GM19395 (cell line): Measurements from ENCODE around the gene ADARB2.
"Not testable (repeated sequence)": the region's sequence is repeated elsewhere in the genome, so short reads cannot be mapped to it uniquely, and the experiment has no call there.

Source experiments
- ATAC-seq: cut with Tn5 transposase; IDR thresholded peaks from one replicate; pipeline ENCODE4 v1.9.1; 2021; ENCODE audit warnings: mild to moderate bottlenecking, moderate library complexity; ENCODE audit not compliant: unreplicated experiment

ADARB2 gene

GRCh38 chr10:1737222-1738061, at the start of gene ADARB2:
ADARB2 (minus strand) TSS chr10:1737525.
- peak; percentile 83 for ATAC-seq

DNA sequence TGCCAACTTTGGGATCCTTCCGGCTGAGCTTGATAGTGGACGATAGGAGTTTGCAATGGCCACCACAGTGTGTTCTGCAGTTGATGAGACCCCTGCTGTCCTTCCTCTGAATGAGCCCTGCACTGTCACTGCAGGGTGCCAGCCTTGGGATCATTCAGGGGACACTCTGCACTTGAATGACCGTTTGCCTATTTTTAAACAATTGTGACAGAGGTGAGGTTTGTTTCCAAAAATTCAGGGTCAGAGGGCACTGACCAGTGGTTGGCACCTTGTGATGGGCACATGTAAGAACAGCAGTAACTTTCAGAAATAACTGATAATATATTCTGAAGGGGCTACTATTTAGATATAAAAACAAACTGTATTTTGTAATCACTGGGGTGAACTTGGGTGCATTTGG, 48.5 kb upstream of the ADARB2 start:
- ATAC-seq = no peak

DNA sequence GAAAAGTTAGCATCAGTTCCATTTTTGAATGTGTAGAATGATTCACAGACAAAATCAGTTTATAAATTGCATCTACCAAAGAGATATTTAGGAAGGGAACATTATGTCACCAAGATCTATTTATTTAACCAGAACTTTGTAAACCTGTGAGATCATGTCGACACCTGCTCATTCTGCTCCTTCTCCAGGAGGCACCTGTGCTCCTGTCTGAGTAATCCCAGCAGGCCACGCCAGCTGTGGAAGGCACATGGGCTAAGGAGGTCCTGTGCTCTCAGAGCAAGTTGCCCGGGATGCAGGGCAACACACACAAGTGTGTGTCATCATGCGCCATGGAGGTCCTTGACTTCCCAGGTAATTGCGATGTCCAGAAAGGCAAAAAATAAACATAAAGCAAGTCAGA, 45.5 kb upstream of the ADARB2 start:
- no peak for ATAC-seq

DNA sequence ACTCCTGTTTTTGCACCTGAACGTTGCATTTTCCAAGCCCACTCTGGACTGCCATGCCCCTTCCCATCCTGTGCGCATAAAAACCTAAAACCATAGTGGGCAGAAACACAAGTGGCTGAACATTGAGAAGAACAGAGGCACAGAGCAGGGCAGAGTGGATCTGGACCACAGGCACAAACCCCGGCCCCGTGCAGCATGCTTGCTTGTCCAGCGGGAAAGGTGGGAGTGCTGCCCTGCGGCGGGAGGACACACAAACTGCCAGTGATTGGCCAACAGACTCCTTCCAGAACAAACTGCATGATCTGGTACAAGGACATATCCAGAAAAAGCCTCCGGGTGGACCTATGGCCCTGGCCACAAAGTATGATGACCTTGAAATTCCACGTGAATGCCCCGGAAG, 42.5 kb upstream of the ADARB2 start:
- ATAC-seq = no peak

- no peak for ATAC-seq
Measured at GRCh38 chr10:1778375-1778969, 41.1 kb upstream of the ADARB2 start.

- ATAC-seq = no peak
Measured at GRCh38 chr10:1776127-1776662, 38.9 kb upstream of the ADARB2 start.

DNA sequence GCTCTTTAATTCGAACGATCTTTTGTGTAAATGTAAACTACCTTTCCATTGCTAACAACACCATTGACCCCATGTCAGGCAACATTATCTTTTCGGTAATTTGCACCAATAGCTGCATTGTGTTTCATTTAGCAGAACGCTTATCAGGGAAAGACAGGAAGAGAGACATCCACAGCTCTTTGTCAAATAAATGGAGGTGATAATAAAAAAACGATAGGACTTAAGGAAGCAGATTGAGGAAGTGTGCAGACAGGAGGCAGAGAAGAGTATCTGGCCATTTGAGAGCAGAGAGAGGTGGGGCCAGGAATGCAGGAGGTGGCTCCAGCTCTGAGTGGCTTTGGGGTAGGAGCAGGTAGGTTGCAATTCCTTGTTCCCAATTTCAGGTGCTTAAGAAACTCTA, 37.5 kb upstream of the ADARB2 start:
- ATAC-seq = no peak

DNA sequence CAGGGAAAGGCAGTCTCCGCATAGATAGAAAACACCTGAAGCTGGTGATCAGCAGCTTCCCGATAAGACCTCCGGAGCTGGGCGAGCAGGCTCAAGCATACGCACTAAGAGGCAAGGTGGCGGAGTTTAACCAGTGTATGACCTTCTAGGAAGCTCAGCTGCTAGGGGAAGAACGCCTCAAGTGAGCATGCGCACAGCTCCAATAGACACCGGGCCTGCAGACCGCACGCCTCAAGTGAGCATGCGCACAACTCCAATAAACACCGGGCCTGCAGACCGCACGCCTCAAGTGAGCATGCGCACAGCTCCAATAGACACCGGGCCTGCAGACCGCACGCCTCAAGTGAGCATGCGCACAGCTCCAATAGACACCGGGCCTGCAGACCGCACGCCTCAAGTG, 35.9 kb upstream of the ADARB2 start:
- not testable (repeated sequence) for ATAC-seq

- ATAC-seq = no peak
Measured at GRCh38 chr10:1766049-1766448, 28.7 kb upstream of the ADARB2 start.

DNA sequence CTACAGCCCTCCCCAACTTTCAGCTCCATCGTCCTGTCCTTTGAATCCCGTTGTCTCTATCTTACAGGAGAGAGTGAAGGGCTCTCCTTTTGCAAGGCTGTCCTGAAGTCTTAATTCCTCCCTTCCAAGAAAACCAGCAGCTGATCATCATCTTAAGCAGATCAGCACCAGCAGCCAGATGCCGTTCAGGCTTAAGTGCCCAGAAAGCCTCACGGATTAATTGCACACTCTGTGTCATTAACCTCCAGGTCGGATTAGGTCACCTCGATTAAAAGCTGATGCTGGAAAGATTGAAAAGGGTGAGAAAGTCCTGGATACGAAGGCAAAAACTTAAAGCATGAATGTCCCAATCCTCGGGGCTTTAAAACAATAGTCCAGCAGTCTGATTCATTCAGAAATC, 24.8 kb upstream of the ADARB2 start:
- no peak for ATAC-seq

DNA sequence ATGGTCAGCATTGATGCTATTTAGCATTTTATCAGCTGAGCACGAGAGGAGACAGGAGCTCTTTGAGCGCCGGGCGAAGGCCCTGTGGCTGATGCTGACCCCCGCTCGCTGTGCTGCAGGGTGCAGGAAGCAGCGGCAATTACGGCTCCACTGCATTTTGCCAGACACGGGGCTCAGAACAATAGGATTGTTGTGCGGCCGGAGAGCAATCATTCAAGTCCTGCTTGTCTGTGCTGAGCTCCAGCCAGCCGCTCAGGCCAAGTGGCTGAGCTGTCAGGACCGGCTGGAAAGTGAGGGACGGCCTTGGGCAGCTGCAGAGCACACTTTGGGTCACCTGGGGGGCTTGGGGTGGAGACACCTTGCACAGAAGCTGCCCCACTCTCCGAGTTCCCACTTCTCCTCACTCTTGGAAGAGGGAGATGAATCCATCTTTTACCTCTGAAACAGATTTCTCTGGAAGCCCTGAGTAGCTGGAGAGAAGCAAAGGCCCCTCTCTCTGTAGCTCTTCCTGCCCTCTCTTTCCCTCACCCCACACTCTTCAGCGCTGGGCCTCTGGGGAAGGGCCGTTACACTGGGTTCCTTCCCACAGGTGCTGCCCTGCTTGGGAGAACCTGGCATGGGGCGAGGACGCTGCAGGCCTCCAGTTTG, 17.3 kb upstream of the ADARB2 start:
- ATAC-seq = no peak

- ATAC-seq = no peak
Measured at GRCh38 chr10:1752153-1752552, 14.8 kb upstream of the ADARB2 start.

GRCh38 chr10:1747590-1748157, 10.3 kb upstream of the ADARB2 start:
- ATAC-seq = no peak

DNA sequence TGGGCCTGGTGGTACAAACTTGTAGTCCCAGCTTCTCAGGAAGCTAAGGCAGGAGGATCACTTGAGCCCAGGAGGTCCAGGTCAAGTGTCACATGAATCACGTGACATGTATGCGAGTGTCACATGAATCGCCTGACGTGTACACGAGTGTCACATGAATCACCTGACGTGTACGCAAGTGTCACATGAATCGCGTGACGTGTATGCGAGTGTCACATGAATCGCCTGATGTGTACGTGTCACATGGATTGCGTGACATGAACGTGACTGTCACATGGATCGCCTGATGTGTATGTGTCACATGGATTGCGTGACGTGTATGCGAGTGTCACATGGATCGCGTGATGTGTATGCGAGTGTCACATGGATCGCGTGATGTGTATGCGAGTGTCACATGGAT, 9.5 kb upstream of the ADARB2 start:
- ATAC-seq = no peak

DNA sequence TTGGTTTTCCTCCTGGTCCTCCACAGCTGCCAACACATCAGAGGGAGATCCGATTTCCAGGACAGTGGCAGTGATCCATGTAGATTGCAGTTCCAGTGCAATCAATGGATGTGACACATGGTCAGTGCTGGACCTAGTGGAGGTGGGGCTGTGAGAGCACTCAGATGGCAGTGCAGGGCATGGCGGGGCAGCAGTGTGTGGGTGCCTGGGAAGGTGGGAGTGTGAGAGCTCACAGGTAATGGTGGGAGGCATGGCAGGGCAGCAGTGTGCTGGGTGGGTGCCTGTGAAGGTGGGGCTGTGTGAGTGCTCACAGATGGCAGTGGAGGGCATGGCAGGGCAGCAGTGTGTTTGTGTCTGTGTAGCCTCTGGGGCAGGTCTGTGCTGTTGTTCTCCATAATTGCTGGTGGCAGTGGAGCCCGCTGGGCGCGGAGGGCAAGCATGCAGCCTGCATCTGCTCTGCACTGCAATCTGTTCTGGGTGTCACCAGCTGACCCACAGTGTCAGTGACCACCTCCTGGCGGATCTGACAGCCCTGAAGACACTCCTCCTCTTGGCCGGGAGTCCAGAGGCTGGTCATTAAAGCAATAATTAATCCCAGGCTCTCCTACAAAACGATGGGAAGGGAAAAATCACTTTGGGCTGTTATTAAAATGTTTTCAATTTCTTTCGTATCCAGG, 8.6 kb upstream of the ADARB2 start:
- ATAC-seq = no peak

DNA sequence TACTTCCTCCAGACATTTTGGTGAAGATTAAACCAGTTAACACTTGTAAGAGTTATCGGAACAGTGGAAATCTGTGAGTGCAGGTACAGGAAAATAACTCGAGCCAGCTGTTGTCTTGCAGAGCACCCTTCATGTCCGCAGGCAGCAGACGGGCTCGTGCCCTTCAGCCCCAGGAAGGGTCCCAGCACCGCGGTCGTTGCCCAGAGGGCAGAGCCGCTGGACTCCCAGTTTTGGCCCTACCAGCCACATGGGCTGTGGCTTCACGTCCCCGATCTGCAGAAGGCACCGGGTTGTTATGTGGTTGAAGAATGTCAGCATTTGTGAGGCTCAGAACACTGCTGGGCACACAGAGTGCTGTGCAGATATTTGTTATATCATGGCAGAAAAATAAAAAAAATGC, 7.2 kb upstream of the ADARB2 start:
- no peak for ATAC-seq

DNA sequence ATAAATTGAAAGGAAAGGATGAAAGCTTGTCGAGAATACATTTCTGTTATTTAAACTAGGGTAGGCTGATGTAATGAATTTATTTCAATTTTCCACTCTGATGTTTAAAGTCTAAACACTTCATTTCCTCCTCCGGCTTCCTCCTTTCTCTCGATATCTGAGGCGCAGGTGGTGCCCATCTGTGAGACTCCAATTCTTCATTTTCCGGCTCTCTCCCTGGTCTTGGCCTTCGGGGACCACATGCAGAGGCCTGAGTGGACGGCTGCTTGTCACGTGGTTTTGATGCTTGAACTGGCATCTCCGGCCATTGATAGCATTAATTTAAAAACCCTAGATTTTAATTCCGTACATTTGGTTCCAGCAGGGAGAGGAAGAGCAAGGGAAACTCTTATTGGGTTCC, 5.8 kb upstream of the ADARB2 start:
- ATAC-seq = no peak

GRCh38 chr10:1741450-1741849, 4.1 kb upstream of the ADARB2 start:
- no peak for ATAC-seq

DNA sequence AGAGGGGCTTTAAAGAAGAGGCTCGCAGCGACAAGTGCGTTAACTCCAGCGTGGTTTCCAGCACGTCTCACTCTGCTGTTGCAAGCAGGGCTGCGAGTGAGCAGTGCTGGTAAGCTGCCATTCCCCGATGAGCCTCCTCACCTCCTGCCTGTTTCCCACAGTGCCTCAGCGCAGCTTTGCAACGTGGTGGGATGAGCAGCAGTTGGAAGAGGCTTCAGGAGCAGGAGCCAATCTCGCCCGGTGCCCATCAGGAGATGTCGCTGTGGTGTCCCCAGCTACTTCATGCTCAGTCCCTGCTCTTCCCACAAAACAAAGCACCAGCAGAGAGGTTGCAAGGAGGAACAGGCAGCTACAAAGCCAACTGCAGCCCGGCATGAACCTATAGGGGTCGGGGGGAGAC, 2.4 kb upstream of the ADARB2 start:
- ATAC-seq = no peak

GRCh38 chr10:1738950-1739349, 1.6 kb upstream of the ADARB2 start:
- ATAC-seq = peak; percentile 65

DNA sequence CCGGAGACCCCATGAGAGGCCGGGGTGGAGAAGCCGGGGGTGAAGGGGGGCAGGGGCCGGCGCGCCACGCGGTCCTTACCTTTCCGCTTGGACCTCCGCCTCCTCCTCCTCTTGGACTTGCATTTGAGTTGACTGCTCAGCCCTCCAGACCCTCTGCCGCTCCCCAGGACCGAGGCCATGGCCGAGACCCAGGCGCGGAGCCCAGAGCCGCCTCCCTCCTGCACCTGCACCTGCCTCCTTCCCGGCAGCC, 428 bp downstream of the ADARB2 start:
- ATAC-seq = peak; percentile 5
